GM12874 (cell line): ENCODE results near the gene DMGDH.

Source experiments
- CTCF ChIP-seq: IDR thresholded peaks from 2 replicates; pipeline ENCODE4 v1.5.1; 2011; ENCODE audit warnings: low read depth, mild to moderate bottlenecking, control low read depth, low read length, moderate library complexity; ENCODE audit not compliant: insufficient read depth

DMGDH gene

GRCh38 chr5:79069488-79070349, at the start of gene DMGDH, which contains the start of gene BHMT2:
DMGDH (minus strand) TSS chr5:79069674; CDS start chr5:79069620, 54 bp downstream.
BHMT2 (plus strand) TSS chr5:79069767; CDS start chr5:79069783, 16 bp downstream.
- TF ChIP-seq CTCF: no peak

GRCh38 chr5:79112703-79113058, 43.2 kb upstream of the DMGDH start:
- no peak for TF ChIP-seq CTCF

GRCh38 chr5:79111960-79112702, 42.7 kb upstream of the DMGDH start:
- no peak for TF ChIP-seq CTCF

GRCh38 chr5:79111387-79111959, 42.0 kb upstream of the DMGDH start, which contains the start of gene BHMT:
BHMT (plus strand) TSS chr5:79111809; CDS start chr5:79111886, 77 bp downstream.
- no peak for TF ChIP-seq CTCF

- TF ChIP-seq CTCF: peak; percentile 72
Measured at GRCh38 chr5:79109527-79110492, 40.3 kb upstream of the DMGDH start.

GRCh38 chr5:79108792-79109191, 39.3 kb upstream of the DMGDH start:
- no peak for TF ChIP-seq CTCF

- no peak for TF ChIP-seq CTCF
Measured at GRCh38 chr5:79108086-79108485, 38.6 kb upstream of the DMGDH start.
